ENCODE data around the gene MISP. TPM values are rescaled to one million over a fixed set of nuclear protein-coding genes. Genes with fewer than 3 reads are reported as not detected.

MISP gene
- total and polyA plus RNA-seq, 2 of the 4 experiments (the other 2 are of a cell fraction), result not detected

DNA sequence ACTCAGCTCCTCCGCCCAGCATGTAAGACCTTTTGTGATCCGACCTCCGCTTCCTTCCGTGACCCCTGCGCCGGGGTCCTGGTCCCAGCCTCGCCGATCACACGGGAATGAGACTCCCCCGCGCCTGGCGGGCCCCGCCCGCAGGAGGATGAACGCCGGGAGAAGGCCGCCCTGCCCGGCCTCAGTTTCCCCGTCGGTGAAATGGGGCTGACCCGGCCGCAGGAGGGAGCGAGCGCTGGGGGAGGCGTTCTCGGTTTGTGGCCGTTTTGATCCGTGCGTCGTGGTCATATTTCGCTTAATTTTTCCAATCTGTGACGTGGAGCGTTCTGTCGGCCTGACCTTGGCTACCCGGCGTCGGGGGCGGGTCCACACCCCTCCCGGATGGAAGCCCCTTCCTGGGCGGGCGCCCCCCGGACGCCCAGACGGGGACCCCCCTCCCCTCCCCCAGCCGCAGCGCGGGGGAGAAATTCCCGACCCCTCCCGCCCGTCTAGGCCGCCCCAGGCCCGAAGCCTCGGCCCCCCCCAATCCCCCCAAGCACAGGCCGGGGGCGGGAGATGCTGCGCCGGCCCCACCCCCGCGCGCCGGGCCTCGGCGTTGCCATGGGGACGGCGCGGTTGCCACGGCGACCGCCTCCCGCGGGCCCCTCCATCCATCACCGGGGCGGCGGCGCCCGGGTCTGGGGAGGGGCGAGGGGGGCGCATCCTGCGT, 31.1 kb upstream of the MISP start:
- no peak for DNase-seq
- WGBS, 2 experiments (ENCODE audit: extremely low coverage in 2 of 2, insufficient read length in 1 of 2), result 31% methylated on average over 14 of the region's 79 CpGs; no CpG with 5 or more reads in 1 of the 2 experiments
- H3K4me3 ChIP-seq (ENCODE audit: insufficient read depth, low read depth, low read length), result no peak overlapping the region
- H2BK5ac ChIP-seq (ENCODE audit: low read depth, low read length, poor library complexity, severe bottlenecking), result no peak overlapping the region
- H3K36me3 ChIP-seq (ENCODE audit: control insufficient read depth, insufficient read depth, low read length), result peaks cover 8% of the 10 kb centered on the region; the same call in 1 of the 2 replicates
- H3K4ac ChIP-seq (ENCODE audit: low read depth, low read length), result no peak overlapping the region
- no peak overlapping the region for H2BK120ac ChIP-seq (ENCODE audit: low read depth, low read length)
- dilution Hi-C loops (cut with HindIII; ENCODE audit: low sequenced_read_pairs, unreplicated experiment) (no loop called here), intact Hi-C loops (cut with micrococcal nuclease) (no loop called here), in situ Hi-C loops (cut with MboI; ENCODE audit: low sequenced_read_pairs) (no loop called here)
- no peak overlapping the region for H4K5ac ChIP-seq (ENCODE audit: low read depth, low read length)
- no peak overlapping the region for H3K18ac ChIP-seq (ENCODE audit: low read depth, low read length)
- no peak overlapping the region for H2AK5ac ChIP-seq (ENCODE audit: low read depth, low read length)
- H3K27ac ChIP-seq (ENCODE audit: insufficient read depth, low read length), result no peak overlapping the region
- H4K8ac ChIP-seq (ENCODE audit: low read depth in 2 of 2, low read length in 2 of 2), result no peak overlapping the region
- no peak overlapping the region; the same call in 1 of the 2 replicates for H3K4me2 ChIP-seq (ENCODE audit: low read depth, low read length)
- TF ChIP-seq FOS (IDR thresholded peaks at IDR 0.05; ENCODE audit: low read depth, low read length) (no peak), POLR2A (IDR thresholded peaks at IDR 0.05; ENCODE audit: low read depth, low read length) (no peak), MAFK (IDR thresholded peaks at IDR 0.05; ENCODE audit: low read depth, low read length) (no peak), BHLHE40 (IDR thresholded peaks at IDR 0.05; ENCODE audit: low read depth, low read length) (no peak), SMC3 (IDR thresholded peaks at IDR 0.05; ENCODE audit: low read depth, low read length) (no peak)
- TF ChIP-seq, protein P1, sequence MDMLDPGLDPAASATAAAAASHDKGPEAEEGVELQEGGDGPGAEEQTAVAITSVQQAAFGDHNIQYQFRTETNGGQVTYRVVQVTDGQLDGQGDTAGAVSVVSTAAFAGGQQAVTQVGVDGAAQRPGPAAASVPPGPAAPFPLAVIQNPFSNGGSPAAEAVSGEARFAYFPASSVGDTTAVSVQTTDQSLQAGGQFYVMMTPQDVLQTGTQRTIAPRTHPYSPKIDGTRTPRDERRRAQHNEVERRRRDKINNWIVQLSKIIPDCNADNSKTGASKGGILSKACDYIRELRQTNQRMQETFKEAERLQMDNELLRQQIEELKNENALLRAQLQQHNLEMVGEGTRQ (IDR thresholded peaks at IDR 0.05; ENCODE audit: low read depth, low read length), result no peak
- TF ChIP-seq, protein P2, sequence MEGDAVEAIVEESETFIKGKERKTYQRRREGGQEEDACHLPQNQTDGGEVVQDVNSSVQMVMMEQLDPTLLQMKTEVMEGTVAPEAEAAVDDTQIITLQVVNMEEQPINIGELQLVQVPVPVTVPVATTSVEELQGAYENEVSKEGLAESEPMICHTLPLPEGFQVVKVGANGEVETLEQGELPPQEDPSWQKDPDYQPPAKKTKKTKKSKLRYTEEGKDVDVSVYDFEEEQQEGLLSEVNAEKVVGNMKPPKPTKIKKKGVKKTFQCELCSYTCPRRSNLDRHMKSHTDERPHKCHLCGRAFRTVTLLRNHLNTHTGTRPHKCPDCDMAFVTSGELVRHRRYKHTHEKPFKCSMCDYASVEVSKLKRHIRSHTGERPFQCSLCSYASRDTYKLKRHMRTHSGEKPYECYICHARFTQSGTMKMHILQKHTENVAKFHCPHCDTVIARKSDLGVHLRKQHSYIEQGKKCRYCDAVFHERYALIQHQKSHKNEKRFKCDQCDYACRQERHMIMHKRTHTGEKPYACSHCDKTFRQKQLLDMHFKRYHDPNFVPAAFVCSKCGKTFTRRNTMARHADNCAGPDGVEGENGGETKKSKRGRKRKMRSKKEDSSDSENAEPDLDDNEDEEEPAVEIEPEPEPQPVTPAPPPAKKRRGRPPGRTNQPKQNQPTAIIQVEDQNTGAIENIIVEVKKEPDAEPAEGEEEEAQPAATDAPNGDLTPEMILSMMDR (conservative IDR thresholded peaks at IDR 0.05; ENCODE audit: low read depth, low read length), result no peak
- no peak overlapping the region for H2BK15ac ChIP-seq (ENCODE audit: low read depth, low read length)
- no peak overlapping the region for H2AFZ ChIP-seq (replicated peaks; ENCODE audit: low read length, poor library complexity)
- no peak overlapping the region for H3K56ac ChIP-seq (ENCODE audit: extremely low read depth, insufficient read depth, low read length)
- peaks cover 4% of the 10 kb centered on the region; the same call in 1 of the 2 replicates for H3K4me1 ChIP-seq (ENCODE audit: control insufficient read depth, insufficient read depth, low read length)
- H2AK9ac ChIP-seq (replicated peaks; ENCODE audit: low read depth, low read length, poor library complexity), result no peak overlapping the region
- H4K20me1 ChIP-seq (ENCODE audit: insufficient read depth, low read length), result peaks cover 3% of the 10 kb centered on the region
- H3K23ac ChIP-seq (ENCODE audit: low read depth, low read length), result no peak overlapping the region
- ChIA-PET CTCF (no interaction called here), POLR2A (ENCODE audit: unreplicated experiment) (no interaction called here)
- ATAC-seq (ENCODE audit: low read depth), result no peak
- BruUV-seq (replicated peaks), result no TSS peak
- H3K14ac ChIP-seq (replicated peaks; ENCODE audit: low read depth, low read length), result no peak overlapping the region
- H3K27me3 ChIP-seq (ENCODE audit: control insufficient read depth, insufficient read depth, low read length), result peaks cover 2% of the 10 kb centered on the region; the same call in 1 of the 2 replicates
- H2BK20ac ChIP-seq (ENCODE audit: low read depth, low read length), result no peak overlapping the region
- H3K9me1 ChIP-seq (ENCODE audit: insufficient read depth, low read length), result no peaks in the 10 kb centered on the region
- H4K91ac ChIP-seq (ENCODE audit: insufficient read depth, low read depth, low read length), result no peak overlapping the region
- H3K9ac ChIP-seq (ENCODE audit: low read depth, low read length), result no peak overlapping the region
- H3K79me1 ChIP-seq (ENCODE audit: low read depth in 1 of 2, low read length in 2 of 2), result no peaks in the 10 kb centered on the region; a peak in 1 of 4 replicates
- peaks cover 7% of the 10 kb centered on the region for H3K9me3 ChIP-seq (ENCODE audit: control insufficient read depth, insufficient read depth, low read length)
